ENCODE data around the gene ZBTB26. TPM values are rescaled to one million over a fixed set of nuclear protein-coding genes. Genes with fewer than 3 reads are reported as not detected.

ZBTB26 gene
- total RNA-seq, 1 donor from 2014 or later, result 11.3 TPM

GRCh38 chr9:122904466-122904822 is 26.9 kb downstream of the ZBTB26 start:
- Mint-ChIP-seq H3K4me1 (ENCODE audit: unreplicated experiment) (peaks cover 10% of the 10 kb centered on the region), H3K36me3 (no peaks in the 10 kb centered on the region), H3K27ac (peak overlapping the region; percentile 95), H3K9me3 (no peaks in the 10 kb centered on the region), H3K4me3 (peak overlapping the region; percentile 95), H3K27me3 (no peaks in the 10 kb centered on the region)
- TF ChIP-seq, protein P1, sequence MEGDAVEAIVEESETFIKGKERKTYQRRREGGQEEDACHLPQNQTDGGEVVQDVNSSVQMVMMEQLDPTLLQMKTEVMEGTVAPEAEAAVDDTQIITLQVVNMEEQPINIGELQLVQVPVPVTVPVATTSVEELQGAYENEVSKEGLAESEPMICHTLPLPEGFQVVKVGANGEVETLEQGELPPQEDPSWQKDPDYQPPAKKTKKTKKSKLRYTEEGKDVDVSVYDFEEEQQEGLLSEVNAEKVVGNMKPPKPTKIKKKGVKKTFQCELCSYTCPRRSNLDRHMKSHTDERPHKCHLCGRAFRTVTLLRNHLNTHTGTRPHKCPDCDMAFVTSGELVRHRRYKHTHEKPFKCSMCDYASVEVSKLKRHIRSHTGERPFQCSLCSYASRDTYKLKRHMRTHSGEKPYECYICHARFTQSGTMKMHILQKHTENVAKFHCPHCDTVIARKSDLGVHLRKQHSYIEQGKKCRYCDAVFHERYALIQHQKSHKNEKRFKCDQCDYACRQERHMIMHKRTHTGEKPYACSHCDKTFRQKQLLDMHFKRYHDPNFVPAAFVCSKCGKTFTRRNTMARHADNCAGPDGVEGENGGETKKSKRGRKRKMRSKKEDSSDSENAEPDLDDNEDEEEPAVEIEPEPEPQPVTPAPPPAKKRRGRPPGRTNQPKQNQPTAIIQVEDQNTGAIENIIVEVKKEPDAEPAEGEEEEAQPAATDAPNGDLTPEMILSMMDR (conservative IDR thresholded peaks at IDR 0.05), result no peak
- no peak for DNase-seq (ENCODE audit: extremely low spot score, unreplicated experiment)

DNA sequence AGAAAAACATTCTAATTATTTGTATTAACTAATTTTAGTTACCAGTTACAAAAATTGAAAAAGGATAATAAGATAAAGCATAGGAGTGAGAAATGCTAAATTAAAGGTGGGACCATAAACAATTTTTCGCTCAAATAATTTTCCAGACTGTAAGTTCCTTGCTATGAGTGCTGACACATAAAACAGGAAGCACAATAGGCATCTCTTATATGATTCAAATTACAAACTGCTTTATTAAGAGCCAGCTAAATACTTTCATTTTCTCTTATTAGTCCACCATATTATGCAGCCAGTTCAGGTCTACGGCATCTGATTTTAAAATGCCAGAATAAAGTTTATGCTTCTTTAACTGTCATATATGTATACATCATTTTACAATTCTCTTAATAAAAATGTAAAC is 30.5 kb downstream of the ZBTB26 start:
- Mint-ChIP-seq H3K36me3 (no peaks in the 10 kb centered on the region), H3K27me3 (no peaks in the 10 kb centered on the region), H3K27ac (peak overlapping the region; percentile 16), H3K4me1 (ENCODE audit: unreplicated experiment) (peaks cover 16% of the 10 kb centered on the region), H3K9me3 (no peaks in the 10 kb centered on the region), H3K4me3 (no peak overlapping the region)
- no peak for DNase-seq (ENCODE audit: extremely low spot score, unreplicated experiment)
- TF ChIP-seq, protein P1 (conservative IDR thresholded peaks at IDR 0.05), result no peak

GRCh38 chr9:122897969-122898368 is 33.3 kb downstream of the ZBTB26 start:
- no peaks in the 10 kb centered on the region for H3K36me3 Mint-ChIP-seq
- no peak overlapping the region for H3K4me3 Mint-ChIP-seq
- TF ChIP-seq, protein P1 (conservative IDR thresholded peaks at IDR 0.05), result no peak
- H3K4me1 Mint-ChIP-seq (ENCODE audit: unreplicated experiment), result peaks cover 5% of the 10 kb centered on the region
- H3K27ac Mint-ChIP-seq, result no peak overlapping the region
- H3K27me3 Mint-ChIP-seq, result no peaks in the 10 kb centered on the region
- no peak for DNase-seq (ENCODE audit: extremely low spot score, unreplicated experiment)
- no peaks in the 10 kb centered on the region for H3K9me3 Mint-ChIP-seq

DNA sequence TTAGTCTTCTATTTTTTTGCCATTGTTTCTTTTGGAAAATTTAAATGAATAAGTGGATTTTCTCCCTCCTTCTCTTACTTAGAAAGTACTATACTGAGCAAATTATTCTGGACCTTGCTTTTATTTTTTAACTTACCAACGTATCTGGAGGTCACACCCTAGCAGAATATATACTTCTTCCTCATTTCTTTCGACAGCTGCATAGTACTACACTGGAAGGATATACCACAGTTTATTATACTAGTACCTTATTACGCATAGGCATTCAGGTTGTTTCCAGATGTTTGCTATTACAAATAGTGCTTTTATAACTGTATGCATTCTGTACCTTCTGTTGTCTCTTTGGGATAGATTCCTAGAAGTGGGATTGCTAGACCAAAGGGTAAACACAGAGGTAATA is 42.8 kb downstream of the ZBTB26 start:
- Mint-ChIP-seq H3K4me3 (no peak overlapping the region), H3K27ac (no peak overlapping the region), H3K27me3 (no peaks in the 10 kb centered on the region), H3K36me3 (peaks cover 5% of the 10 kb centered on the region), H3K4me1 (ENCODE audit: unreplicated experiment) (no peaks in the 10 kb centered on the region), H3K9me3 (no peaks in the 10 kb centered on the region)
- TF ChIP-seq, protein P1 (conservative IDR thresholded peaks at IDR 0.05), result no peak
- DNase-seq (ENCODE audit: extremely low spot score, unreplicated experiment), result no peak

DNA sequence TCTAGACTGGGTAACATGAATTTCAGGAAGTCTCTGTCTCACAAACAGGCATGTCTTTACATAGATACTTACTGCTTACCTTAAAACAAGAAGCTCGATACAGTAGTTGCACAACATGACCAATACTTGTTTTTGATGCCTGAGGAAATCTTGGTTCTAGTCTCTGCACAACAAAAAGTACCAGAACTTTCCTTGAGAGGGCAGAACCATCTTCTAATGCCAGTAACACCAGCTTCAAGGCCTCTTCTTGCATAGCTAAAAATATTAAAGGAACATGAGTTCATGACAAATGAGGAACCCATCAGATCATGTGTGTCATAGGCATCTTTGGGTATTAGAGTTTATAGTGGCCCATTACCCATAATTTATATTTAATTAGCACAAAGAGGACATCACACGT is 48.2 kb downstream of the ZBTB26 start:
- H3K27ac Mint-ChIP-seq, result no peak overlapping the region
- peaks cover 16% of the 10 kb centered on the region for H3K36me3 Mint-ChIP-seq
- no peak for DNase-seq (ENCODE audit: extremely low spot score, unreplicated experiment)
- TF ChIP-seq, protein P1 (conservative IDR thresholded peaks at IDR 0.05), result no peak
- H3K27me3 Mint-ChIP-seq, result no peaks in the 10 kb centered on the region
- H3K4me3 Mint-ChIP-seq, result no peak overlapping the region
- H3K4me1 Mint-ChIP-seq (ENCODE audit: unreplicated experiment), result no peaks in the 10 kb centered on the region
- H3K9me3 Mint-ChIP-seq, result no peaks in the 10 kb centered on the region

GRCh38 chr9:122879443-122879842 is 51.9 kb downstream of the ZBTB26 start:
- Mint-ChIP-seq H3K4me3 (no peak overlapping the region), H3K27ac (no peak overlapping the region), H3K27me3 (no peaks in the 10 kb centered on the region), H3K36me3 (peaks cover 33% of the 10 kb centered on the region), H3K4me1 (ENCODE audit: unreplicated experiment) (no peaks in the 10 kb centered on the region), H3K9me3 (no peaks in the 10 kb centered on the region)
- DNase-seq (ENCODE audit: extremely low spot score, unreplicated experiment), result no peak
- TF ChIP-seq, protein P1 (conservative IDR thresholded peaks at IDR 0.05), result no peak
